NCI-H748 treated with DMSO at 0.1 percent for 48 hours (cell line): ENCODE measurements around the gene ZNF646.

ENCODE experiments used
- DNase-seq: peaks from one replicate; lab custom pipeline; 2025; lab: John Stamatoyannopoulos, UW

Gene ZNF646

GRCh38 chr16:31130899-31131298 is 56.7 kb downstream of the ZNF646 start:
- no peak for DNase-seq

GRCh38 chr16:31131416-31131815 is 57.2 kb downstream of the ZNF646 start:
- no peak for DNase-seq

GRCh38 chr16:31131841-31132271 is 57.6 kb downstream of the ZNF646 start:
- DNase-seq = no peak

- DNase-seq = no peak
Measured at GRCh38 chr16:31132303-31132979, 58.2 kb downstream of the ZNF646 start.

GRCh38 chr16:31133046-31133501 is 58.9 kb downstream of the ZNF646 start:
- no peak for DNase-seq
